ENCODE data around the gene IL7R. TPM values are rescaled to one million over a fixed set of nuclear protein-coding genes. Genes with fewer than 3 reads are reported as not detected.
"Not testable (repeated sequence)": the region's sequence is repeated elsewhere in the genome, so short reads cannot be mapped to it uniquely, and the experiment has no call there.

The IL7R gene
- total RNA-seq, 1 experiment from 2014 or later: 10.6 TPM

GRCh38 chr5:35876454-35876853, 19.8 kb downstream of the IL7R start:
- no peak for DNase-seq (ENCODE audit: low spot score)

- peak; percentile 34 for DNase-seq (ENCODE audit: low spot score)
These were observed 20.2 kb downstream of the IL7R start for GRCh38 chr5:35876922-35877321.

DNA sequence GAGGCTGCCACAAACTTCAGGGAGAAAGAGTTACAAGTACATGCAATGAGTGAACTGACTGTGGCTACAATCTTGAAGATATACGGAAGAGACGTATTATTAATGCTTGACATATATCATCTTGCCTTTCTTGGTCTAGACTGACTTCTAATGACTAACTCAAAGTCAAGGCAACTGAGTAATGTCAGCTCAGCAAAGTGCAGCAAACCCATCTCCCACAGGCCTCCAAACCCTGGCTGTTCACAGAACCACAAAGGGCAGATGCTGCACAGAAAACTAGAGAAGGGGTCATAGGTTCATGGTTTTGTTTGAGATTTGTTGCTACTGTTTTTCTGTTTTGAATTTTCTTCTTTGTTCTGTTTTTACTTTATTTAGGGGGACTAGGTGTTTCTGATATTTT, 21.0 kb downstream of the IL7R start:
- DNase-seq (ENCODE audit: low spot score): no peak

- no peak for DNase-seq (ENCODE audit: low spot score)
These were observed 21.4 kb downstream of the IL7R start for GRCh38 chr5:35878079-35878478.

DNA sequence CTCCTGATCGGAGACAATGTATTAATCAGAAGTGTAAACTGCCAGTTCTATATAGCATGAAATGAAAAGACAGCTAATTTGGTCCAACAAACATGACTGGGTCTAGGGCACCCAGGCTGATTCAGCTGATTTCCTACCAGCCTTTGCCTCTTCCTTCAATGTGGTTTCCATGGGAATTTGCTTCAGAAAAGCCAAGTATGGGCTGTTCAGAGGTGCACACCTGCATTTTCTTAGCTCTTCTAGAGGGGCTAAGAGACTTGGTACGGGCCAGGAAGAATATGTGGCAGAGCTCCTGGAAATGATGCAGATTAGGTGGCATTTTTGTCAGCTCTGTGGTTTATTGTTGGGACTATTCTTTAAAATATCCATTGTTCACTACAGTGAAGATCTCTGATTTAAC, 22.4 kb downstream of the IL7R start:
- no peak for DNase-seq (ENCODE audit: low spot score)

GRCh38 chr5:35879649-35880048, 23.0 kb downstream of the IL7R start:
- no peak for DNase-seq (ENCODE audit: low spot score)

DNA sequence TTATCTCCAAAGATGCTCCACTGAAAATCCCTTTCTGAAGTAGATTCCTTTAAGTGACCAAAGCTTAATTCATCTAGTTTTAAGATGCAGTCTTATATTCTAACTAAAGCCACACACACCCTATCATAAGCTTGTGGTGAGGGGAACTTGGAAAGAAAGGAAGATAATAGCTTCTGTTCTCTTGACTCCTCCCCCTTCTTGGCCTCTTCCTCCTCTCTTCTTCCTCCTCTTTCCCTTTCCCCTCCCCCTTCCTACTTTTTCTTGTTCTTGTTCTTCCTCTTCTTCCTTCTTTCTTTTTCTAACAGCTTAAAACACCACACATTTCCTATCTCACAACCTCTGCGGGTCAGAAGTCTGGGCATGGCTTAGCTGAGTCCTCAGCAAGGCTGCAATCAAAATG, 23.5 kb downstream of the IL7R start:
- DNase-seq (ENCODE audit: low spot score): no peak

DNA sequence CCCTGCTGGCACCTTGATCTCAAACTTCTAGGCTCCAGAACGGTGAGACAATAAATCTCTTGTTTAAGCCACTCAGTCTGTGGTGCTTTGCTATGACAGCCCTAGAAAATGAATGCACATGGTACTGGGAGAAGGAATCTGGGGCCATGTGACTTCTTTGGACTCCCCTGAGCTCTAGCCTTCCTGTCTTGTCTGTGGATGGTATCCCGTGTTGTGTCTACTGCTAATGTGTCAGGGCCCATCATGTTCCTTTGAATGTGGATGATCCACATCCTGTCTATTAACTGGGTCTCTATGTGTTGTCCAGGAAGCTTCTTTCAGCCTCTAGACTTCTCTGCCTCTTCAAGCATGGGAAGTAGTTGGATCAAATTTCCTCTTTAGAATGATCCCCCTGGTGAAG, 25.1 kb downstream of the IL7R start:
- no peak for DNase-seq (ENCODE audit: low spot score)

- peak; percentile 77 for DNase-seq (ENCODE audit: low spot score)
These were observed 27.6 kb downstream of the IL7R start for GRCh38 chr5:35884191-35884769.

DNA sequence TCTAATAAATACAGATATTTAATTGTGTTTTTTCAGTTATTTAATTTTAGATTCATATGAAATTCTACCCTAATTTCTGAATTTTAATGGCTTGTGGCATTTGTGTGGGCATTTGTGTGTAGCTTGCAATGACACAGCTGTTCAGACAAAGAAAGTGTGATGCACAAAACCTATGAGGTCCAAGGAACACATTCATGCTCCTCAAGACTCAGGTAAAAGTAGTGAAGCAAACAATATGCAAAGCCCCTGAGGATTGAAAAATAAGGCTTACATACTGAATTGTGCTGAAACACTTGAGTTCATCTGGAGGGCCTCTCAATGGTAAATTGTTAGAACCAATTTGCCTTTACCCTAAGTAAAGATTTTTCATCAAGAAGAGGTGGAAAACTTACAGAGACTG, 28.1 kb downstream of the IL7R start:
- no peak for DNase-seq (ENCODE audit: low spot score)

DNA sequence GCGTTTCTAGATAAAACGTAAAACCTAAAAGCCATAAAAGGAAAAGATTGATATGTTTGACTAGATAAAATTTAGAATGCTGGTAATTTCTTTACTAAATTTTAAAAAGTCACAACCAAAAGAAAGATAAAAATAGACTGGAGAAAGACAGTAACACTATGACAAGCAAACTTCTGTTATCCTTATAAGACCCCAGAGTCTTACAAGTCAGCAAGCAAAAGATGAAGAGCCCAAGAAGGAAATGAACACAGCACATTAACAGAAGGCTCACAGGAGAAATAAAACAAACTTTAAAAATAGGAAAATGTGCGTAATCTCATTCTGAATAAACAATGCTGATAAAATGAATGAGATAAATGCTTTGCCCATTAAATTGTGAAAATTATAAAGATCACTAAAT, 29.7 kb downstream of the IL7R start:
- DNase-seq (ENCODE audit: low spot score): no peak

GRCh38 chr5:35887321-35888100, 30.8 kb downstream of the IL7R start:
- no peak for DNase-seq (ENCODE audit: low spot score)

DNA sequence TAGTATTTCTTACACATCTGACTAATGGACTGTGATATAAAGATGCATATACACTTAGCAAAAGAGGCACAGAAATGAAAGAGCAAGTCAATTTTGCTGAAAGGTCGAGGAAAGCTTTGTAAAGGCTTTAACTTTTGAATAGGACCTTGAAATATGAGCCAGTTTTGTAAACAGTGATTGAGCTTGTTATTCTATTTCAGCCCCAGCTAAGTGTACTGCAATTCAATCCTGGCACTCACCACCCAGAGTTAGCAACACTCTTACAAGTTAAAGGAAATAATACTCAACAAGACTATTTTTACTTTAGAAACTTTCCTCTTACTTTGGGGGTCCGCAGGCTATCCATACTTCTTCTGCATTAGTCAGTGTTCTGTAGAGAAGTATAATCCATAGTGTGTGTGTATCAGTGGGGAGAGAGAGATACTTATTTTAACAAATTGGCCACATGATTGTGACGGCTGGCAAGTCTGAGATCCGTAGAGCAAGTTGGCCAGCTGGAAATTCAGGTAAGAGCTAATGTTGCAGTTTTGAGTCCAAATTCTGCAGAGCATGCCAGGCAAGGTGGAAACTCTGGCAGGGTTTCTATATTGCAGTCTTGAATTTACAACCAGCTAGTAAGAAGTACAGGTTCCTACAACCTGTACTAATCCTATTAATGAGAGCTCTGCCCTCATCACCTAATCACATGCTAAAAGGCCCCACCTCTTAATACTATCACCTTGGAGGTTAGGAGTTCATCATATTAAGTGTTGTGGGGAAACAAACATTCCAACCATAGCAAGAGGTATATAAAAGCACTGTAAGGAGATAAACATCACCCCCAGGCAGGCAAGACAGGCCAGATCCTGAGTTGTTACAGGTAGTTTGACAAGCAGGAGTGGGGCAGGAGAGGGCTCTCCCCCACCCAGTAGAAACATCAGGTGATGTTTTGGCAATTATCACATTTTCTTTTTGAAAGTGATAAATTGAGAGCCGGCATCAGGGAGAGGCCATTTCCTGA, 33.6 kb downstream of the IL7R start:
- DNase-seq (ENCODE audit: low spot score): no peak

DNA sequence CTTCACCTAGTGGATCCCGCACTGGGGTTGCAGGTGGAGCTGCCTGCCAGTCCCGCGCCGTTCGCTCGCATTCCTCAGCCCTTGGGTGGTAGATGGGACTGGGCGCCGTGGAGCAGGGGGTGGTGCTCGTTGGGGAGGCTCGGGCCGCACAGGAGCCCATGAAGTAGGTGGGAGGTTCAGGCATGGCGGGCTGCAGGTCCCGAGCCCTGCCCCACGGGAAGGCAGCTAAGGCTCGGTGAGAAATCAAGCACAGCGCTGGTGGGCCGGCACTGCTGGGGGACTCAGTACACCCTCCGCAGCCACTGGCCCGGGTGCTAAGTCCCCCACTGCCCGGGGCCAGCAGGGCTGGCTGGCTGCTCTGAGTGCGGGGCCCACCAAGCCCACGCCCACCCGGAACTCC, 36.1 kb downstream of the IL7R start:
- not testable (repeated sequence) for DNase-seq (ENCODE audit: low spot score)

DNA sequence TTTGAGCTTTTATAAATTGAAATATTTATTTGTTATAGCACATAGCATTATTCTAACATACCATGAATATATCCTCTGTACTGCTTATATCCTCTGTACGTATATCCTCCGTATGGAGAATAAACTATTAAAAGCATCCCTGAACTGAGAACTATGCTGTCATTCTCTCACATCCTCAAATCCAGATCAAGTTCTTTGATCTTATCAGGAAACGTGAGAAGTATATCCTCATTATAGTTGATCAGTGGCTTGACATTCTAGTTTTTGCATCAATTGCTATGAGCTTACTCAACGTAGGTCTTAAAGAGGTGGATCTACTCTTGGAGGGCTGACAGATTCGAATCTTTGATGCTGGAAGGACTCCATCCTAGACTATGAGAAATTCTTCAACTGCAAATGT, 37.4 kb downstream of the IL7R start:
- no peak for DNase-seq (ENCODE audit: low spot score)

- DNase-seq (ENCODE audit: low spot score): no peak
These were observed 42.4 kb downstream of the IL7R start for GRCh38 chr5:35898952-35899660.

- DNase-seq (ENCODE audit: low spot score): no peak
These were observed 43.1 kb downstream of the IL7R start for GRCh38 chr5:35899800-35900199.

DNA sequence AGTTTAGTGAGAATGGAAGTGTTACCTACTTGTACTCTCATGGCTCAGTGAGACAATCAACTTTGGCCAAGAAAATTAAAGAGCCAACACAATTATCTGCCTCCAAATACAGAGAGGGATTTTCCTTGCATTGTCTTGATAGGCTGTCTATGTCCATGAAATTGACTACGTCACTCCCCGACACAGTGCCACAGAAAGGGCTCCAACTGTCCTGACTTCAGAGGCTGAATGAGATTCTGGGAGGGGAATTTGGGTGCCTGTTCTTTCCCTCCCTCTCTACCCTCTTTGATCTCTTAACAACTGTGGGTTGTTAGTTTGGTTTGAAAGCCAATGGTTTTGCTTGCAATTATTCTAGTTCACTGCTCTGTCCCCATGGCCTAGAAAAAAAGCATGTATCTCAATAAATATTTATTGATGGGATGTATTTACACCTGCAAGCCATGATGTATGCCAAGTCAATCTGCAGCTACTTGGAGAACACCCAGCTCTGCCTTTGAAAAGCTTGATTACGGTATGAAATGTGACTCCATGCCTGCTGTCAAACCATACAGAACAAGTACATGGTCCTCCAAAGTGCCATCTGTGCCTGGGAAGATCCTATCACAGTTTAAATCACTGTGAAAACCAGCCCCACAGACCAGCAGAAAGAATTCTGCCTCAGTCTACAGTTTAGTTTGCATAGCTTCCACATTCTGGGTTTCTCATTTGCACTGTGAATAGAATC, 44.4 kb downstream of the IL7R start:
- DNase-seq (ENCODE audit: low spot score): no peak

DNA sequence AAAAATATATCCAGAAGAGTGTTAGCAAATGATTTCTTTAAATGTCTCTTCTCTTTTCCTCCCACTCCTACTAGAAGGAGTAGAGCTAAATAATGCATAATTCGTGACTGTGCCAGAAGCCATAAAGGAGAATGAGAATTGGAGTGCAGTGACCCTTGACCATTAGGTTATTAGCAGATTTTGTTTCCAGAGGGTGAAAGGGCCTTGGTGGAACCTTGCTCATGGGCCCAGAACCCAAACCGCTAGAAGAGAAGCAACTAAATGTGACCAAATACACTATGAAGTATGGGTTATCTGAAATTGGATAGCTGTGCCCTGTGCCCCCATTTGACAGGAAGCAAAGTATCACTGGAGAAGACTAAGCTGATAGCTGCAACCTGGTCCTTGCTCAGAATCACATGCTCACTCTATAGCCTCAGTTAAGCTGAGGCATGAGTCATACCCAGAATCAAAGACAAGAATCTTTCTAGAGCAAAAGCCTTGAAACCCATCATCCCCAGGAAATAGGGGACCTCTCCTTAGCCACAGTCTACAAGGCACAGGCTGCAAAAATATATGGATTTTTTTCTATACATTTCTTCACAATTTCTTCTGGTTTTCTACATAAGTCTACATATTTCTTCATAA, 45.5 kb downstream of the IL7R start:
- no peak for DNase-seq (ENCODE audit: low spot score)

- DNase-seq (ENCODE audit: low spot score): no peak
These were observed 47.0 kb downstream of the IL7R start for GRCh38 chr5:35903631-35904203.

Measured in H4 (cell line).